ENCODE measurements around the gene CERT1.

The CERT1 gene

GRCh38 chr5:75468593-75468992 is 42.8 kb downstream of the CERT1 start:
- peaks cover 37% of the 10 kb centered on the region for H3K9me3 Mint-ChIP-seq
- peaks cover 54% of the 10 kb centered on the region for H3K36me3 Mint-ChIP-seq (ENCODE audit: low read depth)
- TF ChIP-seq CTCF (IDR thresholded peaks at IDR 0.05; ENCODE audit: unreplicated experiment in 3 of 3) = no peak

DNA sequence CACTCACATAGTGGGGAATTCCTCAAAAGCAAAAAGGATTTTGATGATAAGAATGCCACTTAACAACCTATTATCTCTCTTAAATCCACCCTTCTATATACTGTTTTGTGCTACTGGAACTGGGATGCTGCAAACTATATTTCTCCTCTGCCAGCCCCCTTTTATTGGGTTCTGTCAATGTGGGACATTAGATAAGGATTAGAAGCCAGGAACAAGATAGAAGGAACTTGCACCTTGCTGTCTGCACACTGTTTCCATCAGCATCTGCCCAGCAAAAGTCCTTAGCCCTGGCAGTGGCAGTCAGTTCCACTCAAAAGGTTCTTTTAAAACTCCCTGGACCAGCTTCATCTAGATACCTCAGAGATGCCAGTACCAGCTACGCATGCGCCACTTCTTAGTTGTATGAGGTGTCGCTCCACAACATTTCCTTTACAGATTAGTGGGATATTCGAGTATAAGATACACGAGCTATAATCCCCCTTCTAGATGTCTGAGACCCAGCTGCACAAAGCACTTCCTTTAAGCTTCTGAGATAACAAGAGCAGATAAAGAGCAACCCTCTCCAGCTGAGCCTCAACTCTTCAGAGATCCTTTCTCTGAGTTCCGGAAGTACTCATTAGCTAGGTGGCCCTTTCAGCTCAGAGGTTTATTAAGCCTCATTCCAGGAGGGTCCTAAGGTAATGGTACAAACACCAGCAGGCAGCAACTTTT is 45.3 kb downstream of the CERT1 start:
- Mint-ChIP-seq H3K4me1 (peaks cover 9% of the 10 kb centered on the region), H3K9me3 (peaks cover 31% of the 10 kb centered on the region), H3K27me3 (ENCODE audit: low read depth) (no peaks in the 10 kb centered on the region), H3K36me3 (ENCODE audit: low read depth) (peaks cover 48% of the 10 kb centered on the region), H3K27ac (no peak overlapping the region), H3K4me3 (no peak overlapping the region)
- no peak for TF ChIP-seq CTCF (IDR thresholded peaks at IDR 0.05; ENCODE audit: unreplicated experiment in 3 of 3)

More at GRCh38 chr5:75468593-75468992, 42.8 kb downstream of the CERT1 start:
- Mint-ChIP-seq H3K27me3 (ENCODE audit: low read depth) (no peaks in the 10 kb centered on the region), H3K4me1 (peaks cover 6% of the 10 kb centered on the region), H3K27ac (no peak overlapping the region), H3K4me3 (no peak overlapping the region)

- Mint-ChIP-seq H3K4me1 (peaks cover 9% of the 10 kb centered on the region), H3K27ac (no peak overlapping the region), H3K9me3 (peaks cover 24% of the 10 kb centered on the region), H3K4me3 (no peak overlapping the region), H3K27me3 (ENCODE audit: low read depth) (no peaks in the 10 kb centered on the region), H3K36me3 (ENCODE audit: low read depth) (peaks cover 41% of the 10 kb centered on the region)
- TF ChIP-seq CTCF (IDR thresholded peaks at IDR 0.05; ENCODE audit: unreplicated experiment in 3 of 3) = no peak
Observed at GRCh38 chr5:75465480-75465879, 45.9 kb downstream of the CERT1 start.

GRCh38 chr5:75463726-75464125 is 47.7 kb downstream of the CERT1 start:
- Mint-ChIP-seq H3K27ac (no peak overlapping the region), H3K4me3 (no peak overlapping the region), H3K9me3 (peaks cover 10% of the 10 kb centered on the region), H3K36me3 (ENCODE audit: low read depth) (peaks cover 31% of the 10 kb centered on the region), H3K27me3 (ENCODE audit: low read depth) (no peaks in the 10 kb centered on the region), H3K4me1 (peaks cover 9% of the 10 kb centered on the region)
- TF ChIP-seq CTCF (IDR thresholded peaks at IDR 0.05; ENCODE audit: unreplicated experiment in 3 of 3) = no peak

DNA sequence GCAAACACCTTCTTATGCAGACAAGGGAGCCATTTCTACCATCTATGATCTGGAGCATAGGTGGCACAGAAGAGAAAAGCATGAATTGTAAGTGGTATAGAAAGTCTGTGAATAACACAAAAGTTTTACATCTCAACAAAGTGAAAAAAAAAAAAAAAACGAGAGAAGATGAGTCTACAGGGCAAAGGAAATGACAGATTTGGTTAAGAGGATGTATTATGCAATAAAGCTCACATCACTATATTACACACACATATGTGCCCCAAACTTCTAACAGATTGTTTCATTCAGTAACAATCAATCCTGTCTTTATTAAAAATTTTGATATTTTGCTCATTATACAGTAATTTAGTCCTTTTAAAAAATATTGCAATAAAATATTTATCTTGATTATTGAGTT is 49.8 kb downstream of the CERT1 start:
- peaks cover 29% of the 10 kb centered on the region for H3K36me3 Mint-ChIP-seq (ENCODE audit: low read depth)
- H3K27me3 Mint-ChIP-seq (ENCODE audit: low read depth) = no peaks in the 10 kb centered on the region
- H3K9me3 Mint-ChIP-seq = peaks cover 2% of the 10 kb centered on the region
- TF ChIP-seq CTCF (IDR thresholded peaks at IDR 0.05; ENCODE audit: unreplicated experiment in 3 of 3) = no peak
- no peak overlapping the region for H3K27ac Mint-ChIP-seq
- peaks cover 9% of the 10 kb centered on the region for H3K4me1 Mint-ChIP-seq
- H3K4me3 Mint-ChIP-seq = no peak overlapping the region
